GM18498 (cell line): Measurements from ENCODE around the gene UBE2O.
A peak's percentile ranks its signal among the peaks of the same experiment; 100 is the strongest.
"Not testable (repeated sequence)": the region's sequence is repeated elsewhere in the genome, so short reads cannot be mapped to it uniquely, and the experiment has no call there.

Experiments used
- ATAC-seq: cut with Tn5 transposase; IDR thresholded peaks from one replicate; pipeline ENCODE4 v1.9.1; 2021; ENCODE audit warnings: mild to moderate bottlenecking, moderate library complexity; ENCODE audit not compliant: unreplicated experiment

UBE2O gene

DNA sequence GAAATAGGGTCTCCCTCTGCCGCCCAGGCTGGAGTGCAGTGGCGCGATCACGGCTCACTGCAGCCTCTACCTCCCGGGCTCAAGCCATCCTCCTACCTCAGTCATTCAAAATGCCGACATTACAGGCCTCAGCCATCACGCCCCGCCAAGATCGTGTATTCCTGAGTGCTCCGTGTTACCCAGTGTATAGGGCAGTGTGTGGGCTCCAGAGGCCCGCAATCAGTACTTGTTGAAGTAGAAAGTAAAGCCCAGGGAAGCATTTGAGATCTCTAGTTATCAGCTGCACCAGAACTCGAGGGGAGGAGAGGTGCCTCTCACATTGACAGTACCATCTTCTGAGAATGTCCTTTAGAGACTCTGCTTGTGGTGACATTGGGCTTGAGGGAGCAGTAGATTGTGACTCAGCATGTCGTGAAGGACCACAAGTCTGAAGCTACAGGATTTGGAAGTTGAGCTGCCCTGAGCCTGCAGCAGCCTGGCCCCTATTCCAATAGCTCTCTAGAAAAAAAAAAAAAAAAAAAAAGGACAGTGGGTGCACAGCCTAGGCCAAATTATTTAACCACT, 98.1 kb downstream of the UBE2O start:
- ATAC-seq = no peak

- no peak for ATAC-seq
These were observed 98.6 kb downstream of the UBE2O start for GRCh38 chr17:76354317-76354729.

DNA sequence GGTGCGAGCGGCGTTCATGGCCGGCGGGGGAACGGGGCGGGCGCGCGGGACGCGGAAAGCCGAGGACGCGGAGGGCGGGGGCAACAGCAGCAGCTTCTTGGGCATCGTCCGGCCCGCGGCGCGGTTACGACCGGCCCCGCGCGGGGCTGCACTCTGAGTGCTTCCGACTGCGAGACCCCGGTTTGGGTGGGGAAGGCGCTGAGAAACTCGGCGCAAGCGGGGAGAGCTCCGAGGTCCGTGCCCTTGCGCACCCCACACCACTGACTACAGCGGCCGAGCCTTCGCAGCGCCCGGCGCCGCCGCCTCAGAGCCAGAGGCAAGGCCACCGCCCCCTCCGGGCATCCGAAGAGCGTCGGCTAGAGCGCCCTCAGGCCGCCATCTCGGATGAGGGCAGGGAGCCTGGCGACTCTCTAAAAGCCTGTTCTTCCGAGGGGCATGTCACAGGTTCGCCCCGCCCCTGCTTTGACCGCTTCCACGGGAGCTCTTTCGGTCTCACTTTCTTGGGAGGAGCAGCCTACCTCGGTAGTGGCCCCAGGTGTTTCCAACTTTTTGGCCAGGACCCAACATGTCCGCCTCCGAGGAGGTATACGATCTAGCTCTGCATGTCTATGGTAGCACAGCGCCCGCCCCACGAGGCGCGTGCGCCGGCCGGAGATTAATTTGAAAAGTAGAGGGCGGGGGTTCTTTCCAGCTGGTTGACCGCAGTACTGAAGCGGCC, 99.2 kb downstream of the UBE2O start, which contains the start of gene PRPSAP1:
TSS of gene PRPSAP1 (minus strand) at position 318 of the 718 bp plus-strand sequence. CDS start at position 105, 213 bp downstream.
- ATAC-seq = peak; percentile 89

DNA sequence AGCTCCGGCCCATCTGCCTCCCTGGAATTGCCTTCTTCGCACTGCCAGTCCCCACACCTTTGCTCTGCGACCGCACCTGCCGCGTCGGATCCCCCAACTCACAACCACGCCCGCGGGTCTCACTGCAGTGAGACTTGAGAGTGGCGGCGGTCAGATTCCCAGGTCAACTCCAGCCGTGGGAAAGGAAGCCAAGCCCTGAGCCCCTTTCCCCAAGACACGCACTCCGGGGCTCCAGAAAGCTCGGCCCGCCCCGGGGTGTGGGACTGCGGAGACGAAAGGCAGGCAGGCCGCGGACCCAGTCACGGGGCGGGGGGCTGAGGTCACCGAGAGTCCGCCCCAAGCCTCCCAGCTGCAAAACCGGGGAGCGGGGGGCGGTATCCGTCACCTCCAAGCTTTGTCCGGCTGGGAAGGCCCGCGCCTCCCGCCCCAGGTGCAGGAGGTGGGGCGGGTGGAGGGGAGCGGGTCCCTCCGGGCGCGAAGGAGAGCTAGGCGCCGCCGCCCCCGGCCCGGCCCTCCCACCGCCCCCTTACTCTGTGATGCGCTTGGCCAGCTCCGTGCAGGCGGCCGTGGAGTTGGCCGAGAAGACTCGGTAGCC, 99.9 kb downstream of the UBE2O start:
- ATAC-seq = peak; percentile 5

DNA sequence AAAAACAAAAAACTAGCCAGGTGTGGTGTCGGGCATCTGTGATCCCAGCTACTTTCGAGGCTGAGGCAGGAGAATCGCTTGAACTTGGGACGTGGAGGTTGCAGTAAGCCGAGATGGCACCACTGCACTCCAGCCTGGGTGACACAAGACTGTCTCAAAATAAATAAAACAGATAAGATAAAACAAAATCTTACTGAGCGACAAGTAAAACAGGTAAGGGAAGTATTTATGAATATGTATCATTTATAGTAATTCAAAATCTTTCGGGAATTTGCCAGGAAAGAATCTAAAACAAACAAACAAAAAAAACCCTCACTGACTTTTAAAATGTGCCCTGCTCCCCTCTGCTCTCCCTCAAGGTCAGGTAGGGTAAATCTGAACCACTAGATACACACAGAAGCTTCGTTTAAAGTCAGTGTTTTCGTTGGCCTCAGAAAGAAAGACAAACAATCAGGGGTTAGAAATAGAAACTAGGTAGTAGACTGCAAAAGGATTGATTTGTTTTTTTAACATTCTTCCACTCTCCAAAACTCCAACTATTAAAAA, 101.4 kb downstream of the UBE2O start:
- ATAC-seq = no peak

DNA sequence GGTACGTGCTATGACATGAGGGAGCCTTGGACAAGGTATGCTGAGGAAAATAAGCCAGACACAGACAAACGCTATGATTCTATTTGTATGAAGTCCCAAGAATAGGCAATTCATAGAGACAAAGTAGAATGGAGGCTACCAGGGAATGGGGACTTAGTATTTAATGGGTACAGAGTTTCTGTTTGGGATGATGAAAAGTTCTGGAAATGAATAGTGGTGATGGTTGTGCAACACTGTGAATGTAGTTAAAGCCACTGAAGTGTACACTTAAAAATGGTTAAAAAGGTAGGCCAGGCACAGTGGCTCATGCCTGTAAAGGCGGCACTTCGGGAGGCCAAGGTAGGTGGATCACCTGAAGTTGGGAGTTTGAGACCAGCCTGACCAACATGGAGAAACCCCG, 102.5 kb downstream of the UBE2O start:
- no peak for ATAC-seq

DNA sequence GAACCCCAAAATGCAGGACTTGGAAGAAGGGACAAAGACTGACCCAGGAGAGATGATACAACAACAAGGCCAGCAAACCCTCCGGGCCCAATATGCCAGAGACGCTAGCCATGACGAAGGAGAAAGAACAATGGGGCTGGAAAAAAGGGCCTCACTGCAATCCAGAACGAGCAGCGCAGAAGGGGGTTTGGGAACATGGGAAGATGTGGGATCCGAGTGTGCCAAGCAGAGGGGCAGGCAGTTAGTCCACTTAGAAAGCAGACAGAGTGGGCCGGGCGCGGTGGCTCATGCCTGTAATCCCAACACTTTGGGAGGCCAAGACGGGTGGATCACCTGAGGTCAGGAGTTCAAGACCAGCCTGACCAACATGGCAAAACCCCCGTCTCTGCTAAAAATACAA, 106.0 kb downstream of the UBE2O start:
- ATAC-seq = not testable (repeated sequence)

DNA sequence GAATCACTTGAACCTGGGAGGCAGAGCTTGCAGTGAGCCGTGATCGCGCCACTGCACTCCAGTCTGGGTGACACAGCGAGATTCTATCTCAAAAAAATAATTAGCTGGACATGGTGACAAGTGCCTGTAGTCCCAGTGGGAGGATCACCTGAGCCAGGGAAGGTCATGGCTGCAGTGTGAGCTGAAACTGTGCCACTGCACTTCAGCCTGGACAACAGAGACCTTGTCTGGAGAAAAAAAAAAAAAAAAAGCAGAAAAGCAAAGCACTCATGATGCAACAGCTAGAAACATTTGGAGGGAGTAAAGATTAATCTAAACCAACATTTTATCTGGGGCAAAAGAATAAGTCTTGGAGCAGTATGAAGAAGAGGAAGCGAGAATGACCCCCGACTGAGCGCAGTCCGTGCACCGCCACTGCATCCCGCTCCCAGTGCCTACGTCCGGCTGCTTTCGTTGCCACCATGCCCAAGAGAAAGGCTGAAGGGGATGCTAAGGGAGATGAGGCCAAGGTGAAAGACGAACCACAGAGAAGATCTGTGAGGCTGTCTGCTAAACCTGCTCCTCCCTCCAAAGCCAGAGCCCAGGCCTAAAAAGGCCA, 107.5 kb downstream of the UBE2O start:
- no peak for ATAC-seq

DNA sequence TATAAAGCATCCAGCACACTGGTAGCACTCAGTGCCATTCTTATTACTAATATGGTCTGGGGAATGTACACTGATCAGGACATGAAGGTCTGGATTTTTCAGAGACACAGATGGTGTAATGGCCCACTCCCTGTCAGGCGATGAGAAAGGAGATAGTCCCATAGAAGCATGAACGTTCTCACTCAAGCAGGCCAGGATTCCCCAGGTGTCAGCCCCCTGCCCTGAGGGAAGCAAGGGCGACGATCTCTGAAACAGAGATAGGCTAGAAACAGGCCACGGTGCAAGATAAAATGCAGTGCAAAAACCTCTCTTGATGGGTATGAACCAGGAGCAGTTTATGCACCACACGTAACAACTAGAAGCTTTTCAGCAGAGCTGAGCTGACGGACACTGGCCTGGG, 109.8 kb downstream of the UBE2O start:
- ATAC-seq = no peak

DNA sequence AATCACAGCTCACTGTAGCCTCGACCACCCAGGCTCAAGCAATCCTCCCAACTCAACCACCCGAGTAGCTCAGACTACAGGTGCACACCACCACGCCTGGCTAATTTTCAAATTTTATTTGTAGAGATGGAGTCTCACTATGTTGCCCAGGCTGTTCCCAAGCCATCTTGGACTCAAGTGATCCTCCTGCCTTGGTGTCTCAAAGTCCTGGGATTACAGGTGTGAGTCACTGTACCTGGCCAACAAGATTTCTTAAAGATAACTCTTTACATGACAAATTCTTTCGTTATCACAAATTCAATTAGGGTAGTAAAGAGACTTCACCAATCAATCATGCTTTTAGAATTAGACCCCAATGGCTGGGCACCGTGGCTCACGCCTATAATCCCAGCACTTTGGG, 111.7 kb downstream of the UBE2O start:
- no peak for ATAC-seq
